ENCODE results near the gene IL17RE. TPM values are rescaled to one million over a fixed set of nuclear protein-coding genes. Genes with fewer than 3 reads are reported as not detected.

Gene IL17RE
- total RNA-seq, 1 experiment from 2014 or later: 4.0 TPM

GRCh38 chr3:9955611-9956352, 53.1 kb downstream of the IL17RE start:
- H3F3A ChIP-seq (ENCODE audit: low read length, unreplicated experiment): no peaks in the 10 kb centered on the region
- peak overlapping the region; percentile 17; the same call in 1 of the 2 replicates for H3K27ac ChIP-seq (ENCODE audit: low read length)
- POLR2A ChIA-PET (ENCODE audit: unreplicated experiment): interaction anchor here (0.6 kb wide), 2 partner anchors 82 to 85 kb away, joined by 4 to 7 read pairs; no protein-coding TSS in a partner anchor
- H3K79me2 ChIP-seq (ENCODE audit: low read length): no peaks in the 10 kb centered on the region
- TF ChIP-seq CTCF (conservative IDR thresholded peaks at IDR 0.05; ENCODE audit: low read depth, low read length) (no peak), EZH2phosphoT487 (IDR thresholded peaks at IDR 0.05; ENCODE audit: borderline replicate concordance, low read length) (no peak), EZH2 (IDR thresholded peaks at IDR 0.05; ENCODE audit: low read length, unreplicated experiment) (no peak)
- H3K36me3 ChIP-seq (ENCODE audit: low read depth, low read length): no peaks in the 10 kb centered on the region
- DNase-seq: no peak
- no peaks in the 10 kb centered on the region for H3K9me2 ChIP-seq (replicated peaks; ENCODE audit: low read length)
- BruUV-seq (replicated peaks): no TSS peak
- no peak overlapping the region for H2AFZ ChIP-seq (ENCODE audit: low read length)
- H4K20me1 ChIP-seq (ENCODE audit: low read length): no peaks in the 10 kb centered on the region
- intact Hi-C loops (cut with micrococcal nuclease): loop anchor here (10.0 kb wide), 1 partner anchor 269 kb away; no protein-coding TSS in a partner anchor
- peak; percentile 19; the same call in 1 of the 2 replicates for ATAC-seq
- H3K4me2 ChIP-seq (ENCODE audit: low read length): 0 out of 2 replicates have a peak overlapping the region, but pooled peaks have one; percentile 20
- H3K4me3 ChIP-seq (ENCODE audit: low read length): no peak overlapping the region
- H3K9ac ChIP-seq (ENCODE audit: low read length): no peak overlapping the region
- no peaks in the 10 kb centered on the region for H3K9me3 ChIP-seq (ENCODE audit: low read length)
- CTCF ChIA-PET: interaction anchor here (1.6 kb wide), 1 partner anchor 9 kb away, joined by 9 read pairs; no protein-coding TSS in a partner anchor
- no peaks in the 10 kb centered on the region for H3K27me3 ChIP-seq (ENCODE audit: low read length)
- H3K4me1 ChIP-seq (ENCODE audit: insufficient read depth, low read length): peaks cover 30% of the 10 kb centered on the region

GRCh38 chr3:9957214-9957613, 54.6 kb downstream of the IL17RE start:
- H3K4me1 ChIP-seq (ENCODE audit: insufficient read depth, low read length): peaks cover 19% of the 10 kb centered on the region
- no peaks in the 10 kb centered on the region for H3F3A ChIP-seq (ENCODE audit: low read length, unreplicated experiment)
- H3K79me2 ChIP-seq (ENCODE audit: low read length): no peaks in the 10 kb centered on the region
- intact Hi-C loops (cut with micrococcal nuclease): loop anchor here (10.0 kb wide), 1 partner anchor 268 kb away; no protein-coding TSS in a partner anchor
- no peaks in the 10 kb centered on the region for H3K9me3 ChIP-seq (ENCODE audit: low read length)
- no peak overlapping the region for H3K9ac ChIP-seq (ENCODE audit: low read length)
- H3K36me3 ChIP-seq (ENCODE audit: low read depth, low read length): no peaks in the 10 kb centered on the region
- ChIA-PET POLR2A (ENCODE audit: unreplicated experiment) (no interaction called here), CTCF (interaction anchor here (1.6 kb wide), 1 partner anchor 11 kb away, joined by 9 read pairs; no protein-coding TSS in a partner anchor)
- H3K4me2 ChIP-seq (ENCODE audit: low read length): no peak overlapping the region
- DNase-seq (peak; percentile 25), ATAC-seq (no peak)
- no peaks in the 10 kb centered on the region for H3K9me2 ChIP-seq (replicated peaks; ENCODE audit: low read length)
- no peak overlapping the region for H3K4me3 ChIP-seq (ENCODE audit: low read length)
- no TSS peak for BruUV-seq (replicated peaks)
- no peak overlapping the region for H2AFZ ChIP-seq (ENCODE audit: low read length)
- no peaks in the 10 kb centered on the region for H4K20me1 ChIP-seq (ENCODE audit: low read length)
- no peaks in the 10 kb centered on the region for H3K27me3 ChIP-seq (ENCODE audit: low read length)
- TF ChIP-seq EZH2phosphoT487 (IDR thresholded peaks at IDR 0.05; ENCODE audit: borderline replicate concordance, low read length): no peak
- no peak for TF ChIP-seq EZH2 (IDR thresholded peaks at IDR 0.05; ENCODE audit: low read length, unreplicated experiment)
- peak; percentile 45; the same call in 1 of the 2 replicates for TF ChIP-seq CTCF (conservative IDR thresholded peaks at IDR 0.05; ENCODE audit: low read depth, low read length)
- no peak overlapping the region for H3K27ac ChIP-seq (ENCODE audit: low read length)

All from PC-3 (cell line).